ENCODE data around the gene WRNIP1. TPM values are rescaled to one million over a fixed set of nuclear protein-coding genes. Genes with fewer than 3 reads are reported as not detected.

WRNIP1 gene
- total RNA-seq, 4 donors from 2014 or later: 51.9 to 66.0 (median 57.3) TPM

DNA sequence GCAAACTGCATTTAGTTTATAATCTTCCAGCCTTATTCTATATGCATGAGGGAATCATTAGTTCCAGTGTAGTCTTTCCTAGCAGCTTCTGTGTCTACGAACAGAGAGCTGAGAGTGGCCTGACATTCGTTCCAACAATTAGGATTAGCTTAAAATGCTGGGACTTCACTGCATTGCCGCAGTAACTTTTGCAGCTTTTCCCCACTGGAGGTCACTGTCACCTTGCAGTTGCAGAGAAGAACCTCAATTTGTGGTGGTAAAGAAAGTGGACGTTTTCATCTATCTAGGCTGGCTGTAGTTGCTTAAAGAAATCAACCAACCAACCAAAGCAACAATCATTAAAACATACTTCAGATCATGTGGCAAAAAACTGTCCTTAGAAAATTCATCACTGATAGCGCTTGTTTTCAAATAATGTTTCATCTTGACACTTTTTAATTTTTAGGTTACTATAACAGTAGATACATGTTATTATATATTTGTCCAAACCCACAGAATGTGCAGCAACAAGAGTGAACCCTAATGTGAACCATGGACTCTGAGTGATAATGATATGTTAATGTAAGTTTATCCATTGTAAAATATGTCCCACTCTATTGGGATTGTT is 26.7 kb upstream of the WRNIP1 start:
- Histone ChIP-seq H3K27ac (no peak overlapping the region), H3K4me1 (peaks cover 13 to 25% of the 10 kb centered on the region in 2 donors), H3K27me3 (no peaks in the 10 kb centered on the region), H3K4me3 (no peak overlapping the region), H3K36me3 (no peaks in the 10 kb centered on the region), H3K9me3 (no peaks in the 10 kb centered on the region)
- in situ Hi-C loops (cut with MboI; ENCODE audit: low sequenced_read_pairs in 4 of 4) (loop anchor here in 1 of 4 donors (25.0 kb wide), 1 partner anchor 1151 kb away; no protein-coding TSS in a partner anchor), intact Hi-C loops (cut with DNase I; ENCODE audit: low total_unique reads) (loop anchor here (1.0 kb wide), 1 partner anchor 26 kb away; no protein-coding TSS in a partner anchor)
- TF ChIP-seq, protein P1, sequence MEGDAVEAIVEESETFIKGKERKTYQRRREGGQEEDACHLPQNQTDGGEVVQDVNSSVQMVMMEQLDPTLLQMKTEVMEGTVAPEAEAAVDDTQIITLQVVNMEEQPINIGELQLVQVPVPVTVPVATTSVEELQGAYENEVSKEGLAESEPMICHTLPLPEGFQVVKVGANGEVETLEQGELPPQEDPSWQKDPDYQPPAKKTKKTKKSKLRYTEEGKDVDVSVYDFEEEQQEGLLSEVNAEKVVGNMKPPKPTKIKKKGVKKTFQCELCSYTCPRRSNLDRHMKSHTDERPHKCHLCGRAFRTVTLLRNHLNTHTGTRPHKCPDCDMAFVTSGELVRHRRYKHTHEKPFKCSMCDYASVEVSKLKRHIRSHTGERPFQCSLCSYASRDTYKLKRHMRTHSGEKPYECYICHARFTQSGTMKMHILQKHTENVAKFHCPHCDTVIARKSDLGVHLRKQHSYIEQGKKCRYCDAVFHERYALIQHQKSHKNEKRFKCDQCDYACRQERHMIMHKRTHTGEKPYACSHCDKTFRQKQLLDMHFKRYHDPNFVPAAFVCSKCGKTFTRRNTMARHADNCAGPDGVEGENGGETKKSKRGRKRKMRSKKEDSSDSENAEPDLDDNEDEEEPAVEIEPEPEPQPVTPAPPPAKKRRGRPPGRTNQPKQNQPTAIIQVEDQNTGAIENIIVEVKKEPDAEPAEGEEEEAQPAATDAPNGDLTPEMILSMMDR (IDR thresholded peaks at IDR 0.05 in 4 of 5, conservative IDR thresholded peaks at IDR 0.05 in 1 of 5): peak; percentile 49 to 67 (median 55)
- no peak for TF ChIP-seq POLR2A (IDR thresholded peaks at IDR 0.05)
- DNase-seq: no peak
- peak in 1 of 2 donors; percentile 48 for ATAC-seq

- no peaks in the 10 kb centered on the region for H3K27me3 ChIP-seq
- TF ChIP-seq, protein P1 (IDR thresholded peaks at IDR 0.05 in 4 of 5, conservative IDR thresholded peaks at IDR 0.05 in 1 of 5): no peak
- intact Hi-C loops (cut with DNase I; ENCODE audit: low total_unique reads): no loop called here
- peaks cover 13 to 25% of the 10 kb centered on the region in 2 donors for H3K4me1 ChIP-seq
- H3K36me3 ChIP-seq: no peaks in the 10 kb centered on the region
- H3K9me3 ChIP-seq: no peaks in the 10 kb centered on the region
- H3K27ac ChIP-seq: peak overlapping the region in 1 of 4 donors; percentile 27
- in situ Hi-C loops (cut with MboI; ENCODE audit: low sequenced_read_pairs in 4 of 4): loop anchor here in 1 of 4 donors (25.0 kb wide), 1 partner anchor 1152 kb away; no protein-coding TSS in a partner anchor
- DNase-seq: no peak
- H3K4me3 ChIP-seq: no peak overlapping the region
- ATAC-seq: no peak
Observed at GRCh38 chr6:2739335-2739734, 25.9 kb upstream of the WRNIP1 start.

- peak overlapping the region in 1 of 4 donors; percentile 36 for H3K27ac ChIP-seq
- intact Hi-C loops (cut with DNase I; ENCODE audit: low total_unique reads) (loop anchor here (5.0 kb wide), 1 partner anchor 108 kb away; no protein-coding TSS in a partner anchor), in situ Hi-C loops (cut with MboI; ENCODE audit: low sequenced_read_pairs in 4 of 4) (loop anchor here in 1 of 4 donors (25.0 kb wide), 1 partner anchor 1153 kb away; no protein-coding TSS in a partner anchor)
- TF ChIP-seq, protein P1 (IDR thresholded peaks at IDR 0.05 in 4 of 5, conservative IDR thresholded peaks at IDR 0.05 in 1 of 5): no peak
- TF ChIP-seq POLR2A (IDR thresholded peaks at IDR 0.05): no peak
- no peak overlapping the region for H3K4me3 ChIP-seq
- no peaks in the 10 kb centered on the region for H3K36me3 ChIP-seq
- ATAC-seq: no peak
- H3K4me1 ChIP-seq: peaks cover 17 to 28% of the 10 kb centered on the region in 2 donors
- no peak for DNase-seq
- H3K27me3 ChIP-seq: no peaks in the 10 kb centered on the region
- no peaks in the 10 kb centered on the region for H3K9me3 ChIP-seq
Observed at GRCh38 chr6:2740581-2740980, 24.6 kb upstream of the WRNIP1 start.

- no peak for TF ChIP-seq POLR2A (IDR thresholded peaks at IDR 0.05)
- Histone ChIP-seq H3K4me1 (peaks cover 25 to 37% of the 10 kb centered on the region in 2 donors), H3K27ac (peak overlapping the region in 1 of 4 donors; percentile 15), H3K9me3 (no peaks in the 10 kb centered on the region), H3K36me3 (no peaks in the 10 kb centered on the region), H3K27me3 (no peaks in the 10 kb centered on the region), H3K4me3 (no peak overlapping the region)
- intact Hi-C loops (cut with DNase I; ENCODE audit: low total_unique reads) (loop anchor here (5.0 kb wide), 1 partner anchor 109 kb away; no protein-coding TSS in a partner anchor), in situ Hi-C loops (cut with MboI; ENCODE audit: low sequenced_read_pairs in 4 of 4) (loop anchor here in 1 of 4 donors (25.0 kb wide), 1 partner anchor 1154 kb away; no protein-coding TSS in a partner anchor)
- no peak for ATAC-seq
- no peak for DNase-seq
Observed at GRCh38 chr6:2741756-2742155, 23.4 kb upstream of the WRNIP1 start.

All from gastrocnemius medialis (tissue), 4 donors.